ENCODE data around the gene DNAJB14. TPM values are rescaled to one million over a fixed set of nuclear protein-coding genes. Genes with fewer than 3 reads are reported as not detected.

Gene DNAJB14
- total RNA-seq, 1 experiment from 2014 or later: 41.0 TPM

DNA sequence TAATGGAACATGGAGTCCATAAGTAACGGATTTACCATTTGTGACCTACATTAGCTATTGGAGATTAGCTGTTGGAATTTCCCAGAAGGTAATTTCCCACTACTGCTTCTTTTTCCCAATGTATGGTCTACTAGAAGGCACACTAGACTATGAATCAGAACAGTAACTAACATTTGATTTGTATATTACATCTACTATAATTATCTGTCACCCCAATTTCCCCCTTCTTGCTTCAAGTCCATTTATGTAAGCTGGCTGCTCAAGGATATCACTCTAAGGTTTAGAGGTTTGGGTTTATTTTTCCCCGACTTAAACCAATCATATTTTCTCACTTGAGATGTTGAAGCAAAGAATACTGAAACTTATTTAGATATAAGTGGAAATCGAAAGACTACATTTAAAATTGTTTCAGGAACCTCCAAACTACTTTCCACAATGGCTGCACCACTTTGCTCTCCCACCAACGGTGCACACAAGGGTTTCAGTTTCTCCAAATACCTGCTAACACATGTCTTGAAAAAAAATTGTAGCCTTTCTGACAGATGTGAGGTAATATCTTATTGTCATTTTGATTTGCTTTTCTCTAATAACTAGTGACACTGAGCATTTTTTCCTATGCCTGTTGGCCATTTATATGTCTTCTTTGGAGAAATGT lies 37.0 kb upstream of the DNAJB14 start:
- Histone ChIP-seq H3T11ph (ENCODE audit: low read length) (no peak overlapping the region), H2BK15ac (ENCODE audit: low read depth, low read length) (no peak overlapping the region), H3K23me2 (ENCODE audit: insufficient read length, low read depth, low read length, poor library complexity, severe bottlenecking) (no peaks in the 10 kb centered on the region), H3K4me2 (ENCODE audit: insufficient read depth, insufficient read length, low read length) (no peak overlapping the region), H3K79me1 (ENCODE audit: insufficient read depth, low read depth, low read length, poor library complexity, severe bottlenecking) (no peaks in the 10 kb centered on the region), H3K27ac (ENCODE audit: insufficient read length, low read depth, low read length) (no peak overlapping the region), H3K9me3 (ENCODE audit: control insufficient read depth, low read depth, low read length) (no peaks in the 10 kb centered on the region), H4K20me1 (ENCODE audit: control insufficient read depth, insufficient read depth, insufficient read length) (no peaks in the 10 kb centered on the region), H4K5ac (ENCODE audit: insufficient read length, low read depth, low read length) (no peak overlapping the region), H2BK120ac (ENCODE audit: low read depth, low read length, poor library complexity, severe bottlenecking) (no peak overlapping the region), H4K8ac (replicated peaks; ENCODE audit: insufficient read length, low read depth, low read length) (no peak overlapping the region), H3K23ac (ENCODE audit: insufficient read length, low read depth, low read length) (no peak overlapping the region), H3K18ac (ENCODE audit: insufficient read length, low read depth, low read length) (no peak overlapping the region), H2AK5ac (ENCODE audit: insufficient read length, low read length) (no peak overlapping the region), H3K4ac (ENCODE audit: low read depth, low read length) (no peak overlapping the region), H2BK12ac (ENCODE audit: insufficient read length, low read depth, low read length) (no peak overlapping the region), H3K9ac (ENCODE audit: extremely low read depth, insufficient read length, low read length) (no peak overlapping the region), H2AFZ (ENCODE audit: low read length) (no peak overlapping the region), H2BK20ac (ENCODE audit: low read depth, low read length, poor library complexity, severe bottlenecking) (no peak overlapping the region), H3K79me2 (ENCODE audit: insufficient read depth, low read length) (no peaks in the 10 kb centered on the region), H2BK5ac (ENCODE audit: insufficient read length, low read length) (no peak overlapping the region), H3K56ac (ENCODE audit: insufficient read length, low read depth, low read length) (no peak overlapping the region), H3K14ac (ENCODE audit: insufficient read depth, low read length) (no peak overlapping the region), H3K4me1 (ENCODE audit: insufficient read depth, low read length) (no peaks in the 10 kb centered on the region), H3K27me3 (ENCODE audit: insufficient read depth, low read length) (no peaks in the 10 kb centered on the region), H4K91ac (ENCODE audit: insufficient read length, low read depth, low read length) (no peak overlapping the region)
- H3K36me3 Mint-ChIP-seq (ENCODE audit: insufficient read depth in 1 of 3, low read depth in 3 of 3): no peaks in the 10 kb centered on the region
- H3K4me1 Mint-ChIP-seq: no peaks in the 10 kb centered on the region
- H3K27ac Mint-ChIP-seq: no peak overlapping the region
- no peaks in the 10 kb centered on the region for H3K27me3 Mint-ChIP-seq (ENCODE audit: low read depth)
- TF ChIP-seq, protein P1, sequence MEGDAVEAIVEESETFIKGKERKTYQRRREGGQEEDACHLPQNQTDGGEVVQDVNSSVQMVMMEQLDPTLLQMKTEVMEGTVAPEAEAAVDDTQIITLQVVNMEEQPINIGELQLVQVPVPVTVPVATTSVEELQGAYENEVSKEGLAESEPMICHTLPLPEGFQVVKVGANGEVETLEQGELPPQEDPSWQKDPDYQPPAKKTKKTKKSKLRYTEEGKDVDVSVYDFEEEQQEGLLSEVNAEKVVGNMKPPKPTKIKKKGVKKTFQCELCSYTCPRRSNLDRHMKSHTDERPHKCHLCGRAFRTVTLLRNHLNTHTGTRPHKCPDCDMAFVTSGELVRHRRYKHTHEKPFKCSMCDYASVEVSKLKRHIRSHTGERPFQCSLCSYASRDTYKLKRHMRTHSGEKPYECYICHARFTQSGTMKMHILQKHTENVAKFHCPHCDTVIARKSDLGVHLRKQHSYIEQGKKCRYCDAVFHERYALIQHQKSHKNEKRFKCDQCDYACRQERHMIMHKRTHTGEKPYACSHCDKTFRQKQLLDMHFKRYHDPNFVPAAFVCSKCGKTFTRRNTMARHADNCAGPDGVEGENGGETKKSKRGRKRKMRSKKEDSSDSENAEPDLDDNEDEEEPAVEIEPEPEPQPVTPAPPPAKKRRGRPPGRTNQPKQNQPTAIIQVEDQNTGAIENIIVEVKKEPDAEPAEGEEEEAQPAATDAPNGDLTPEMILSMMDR (conservative IDR thresholded peaks at IDR 0.05): no peak
- no peaks in the 10 kb centered on the region; a peak in 1 of 5 replicates for H3K9me3 Mint-ChIP-seq
- no peak for DNase-seq
- WGBS (ENCODE audit: extremely low coverage, insufficient read length, low lambda C conversion rate): no CpG with 5 or more reads among the region's 4 CpGs
- H3K4me3 Mint-ChIP-seq: no peak overlapping the region
